Measurements from ENCODE around the gene HSD17B13. TPM values are rescaled to one million over a fixed set of nuclear protein-coding genes. Genes with fewer than 3 reads are reported as not detected.

The HSD17B13 gene
- total and polyA plus RNA-seq, 2 donors (not counting 1 experiment from before 2014, with no cell fraction given): 0.32 to 0.46 TPM

DNA sequence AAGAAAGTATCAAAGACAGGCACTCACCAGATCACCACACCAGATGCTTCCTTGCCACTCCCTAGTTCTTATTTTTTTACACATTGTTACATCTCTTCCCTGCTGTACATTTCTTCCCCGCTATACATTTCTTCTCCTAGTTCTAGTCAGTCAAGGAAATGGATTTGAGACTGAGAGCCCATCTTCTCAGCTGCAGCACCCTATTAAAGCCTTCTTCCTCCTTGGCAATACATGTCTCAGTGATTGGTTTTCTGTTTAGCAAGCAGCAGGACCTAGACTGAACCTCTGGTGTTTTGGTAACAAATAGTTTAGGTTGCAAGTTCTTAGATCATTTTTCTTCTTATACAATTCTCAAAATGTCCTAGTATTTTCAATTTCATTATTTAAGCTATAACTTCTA is 66.9 kb downstream of the HSD17B13 start:
- no peak overlapping the region for H3K4me3 ChIP-seq (ENCODE audit: control extremely low read depth in 1 of 5, extremely low read depth in 1 of 5, insufficient read depth in 1 of 5, low read depth in 2 of 5, low read length in 4 of 5)
- no peaks in the 10 kb centered on the region for H3K27me3 ChIP-seq (replicated peaks in 1 of 4; ENCODE audit: control extremely low read depth in 1 of 4, control insufficient read depth in 3 of 4, insufficient read depth in 4 of 4, low read length in 3 of 4)
- no peak for ATAC-seq (ENCODE audit: low read depth)
- Mint-ChIP-seq H3K27ac (no peak overlapping the region), H3K4me1 (no peaks in the 10 kb centered on the region), H3K4me3 (no peak overlapping the region), H3K27me3 (peaks cover 10% of the 10 kb centered on the region), H3K9me3 (ENCODE audit: insufficient read depth) (peaks cover 4% of the 10 kb centered on the region)
- H3K9me3 ChIP-seq (ENCODE audit: control extremely low read depth in 1 of 3, control insufficient read depth in 2 of 3, insufficient read depth in 1 of 3, low read length in 2 of 3): peaks cover 0 to 5% (median 3%) of the 10 kb centered on the region in 3 donors
- POLR2A ChIA-PET: no interaction called here
- H3K4me2 ChIP-seq (replicated peaks; ENCODE audit: low read depth, low read length, poor library complexity, severe bottlenecking): no peak overlapping the region
- no peak overlapping the region for H3K27ac ChIP-seq (ENCODE audit: low read length in 2 of 2)
- CTCF ChIA-PET: interaction anchor here (1.5 kb wide), 1 partner anchor 57 kb away, joined by 4 read pairs; no protein-coding TSS in a partner anchor
- DNase-seq: no peak
- H3K79me2 ChIP-seq (ENCODE audit: control insufficient read depth, insufficient read depth, low read length): no peaks in the 10 kb centered on the region
- no peaks in the 10 kb centered on the region for H3K36me3 ChIP-seq (replicated peaks in 1 of 2; ENCODE audit: control extremely low read depth in 1 of 2, control insufficient read depth in 1 of 2, extremely low read depth in 1 of 2, insufficient read depth in 2 of 2, low read length in 1 of 2)
- no CpG with 5 or more reads among the region's 1 CpG for WGBS (ENCODE audit: insufficient coverage)
- H2AFZ ChIP-seq (ENCODE audit: insufficient read depth, low read depth, low read length, poor library complexity, severe bottlenecking): no peak overlapping the region
- no peak overlapping the region for H3K9ac ChIP-seq (ENCODE audit: low read length)
- no peaks in the 10 kb centered on the region for H4K20me1 ChIP-seq (ENCODE audit: control insufficient read depth, insufficient read depth, low read length, poor library complexity, severe bottlenecking)
- intact Hi-C loops (cut with micrococcal nuclease): no loop called here
- TF ChIP-seq, protein P1, sequence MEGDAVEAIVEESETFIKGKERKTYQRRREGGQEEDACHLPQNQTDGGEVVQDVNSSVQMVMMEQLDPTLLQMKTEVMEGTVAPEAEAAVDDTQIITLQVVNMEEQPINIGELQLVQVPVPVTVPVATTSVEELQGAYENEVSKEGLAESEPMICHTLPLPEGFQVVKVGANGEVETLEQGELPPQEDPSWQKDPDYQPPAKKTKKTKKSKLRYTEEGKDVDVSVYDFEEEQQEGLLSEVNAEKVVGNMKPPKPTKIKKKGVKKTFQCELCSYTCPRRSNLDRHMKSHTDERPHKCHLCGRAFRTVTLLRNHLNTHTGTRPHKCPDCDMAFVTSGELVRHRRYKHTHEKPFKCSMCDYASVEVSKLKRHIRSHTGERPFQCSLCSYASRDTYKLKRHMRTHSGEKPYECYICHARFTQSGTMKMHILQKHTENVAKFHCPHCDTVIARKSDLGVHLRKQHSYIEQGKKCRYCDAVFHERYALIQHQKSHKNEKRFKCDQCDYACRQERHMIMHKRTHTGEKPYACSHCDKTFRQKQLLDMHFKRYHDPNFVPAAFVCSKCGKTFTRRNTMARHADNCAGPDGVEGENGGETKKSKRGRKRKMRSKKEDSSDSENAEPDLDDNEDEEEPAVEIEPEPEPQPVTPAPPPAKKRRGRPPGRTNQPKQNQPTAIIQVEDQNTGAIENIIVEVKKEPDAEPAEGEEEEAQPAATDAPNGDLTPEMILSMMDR (IDR thresholded peaks at IDR 0.05): no peak
- TF ChIP-seq EZH2 (IDR thresholded peaks at IDR 0.05; ENCODE audit: borderline replicate concordance, insufficient read depth, low read depth, low read length, poor library complexity, severe bottlenecking): no peak
- H3K4me1 ChIP-seq (ENCODE audit: control insufficient read depth in 2 of 2, insufficient read depth in 2 of 2, low read length in 2 of 2): no peaks in the 10 kb centered on the region

Small RNA genes within 50 kb of the gene (small RNA-seq; reads per million reads assigned to genes)
- gene MIR5705 (ENCODE audit: insufficient read length, low read depth, low replicate concordance): not detected

Other genes with a start within 250 kb of the HSD17B13 start
- gene KLHL8, start 102.3 kb downstream of the HSD17B13 start, total RNA-seq: 12.4 and 14.3 TPM in 2 replicates
- gene KLHL8, start 102.3 kb downstream of the HSD17B13 start, polyA plus RNA-seq: 2.3 and 4.3 TPM in 2 replicates
- gene HSD17B11, start 68.3 kb upstream of the HSD17B13 start, total RNA-seq: 62.2 and 71.0 TPM in 2 replicates
- gene HSD17B11, start 68.3 kb upstream of the HSD17B13 start, polyA plus RNA-seq: 26.5 and 32.6 TPM in 2 replicates
- 17.5 and 21.5 TPM in 2 replicates for gene NUDT9, start 99.7 kb upstream of the HSD17B13 start, total RNA-seq
- 10.0 and 14.4 TPM in 2 replicates for gene NUDT9, start 99.7 kb upstream of the HSD17B13 start, polyA plus RNA-seq
- gene SPARCL1, start 206.5 kb upstream of the HSD17B13 start, total RNA-seq: not detected in 2 replicates
- not detected in 2 replicates for gene SPARCL1, start 206.5 kb upstream of the HSD17B13 start, polyA plus RNA-seq